Epithelial cell of prostate (primary cell): ENCODE results near the gene RAMP1.

Experiments used
- DNase-seq: peaks from one replicate; pipeline ENCODE4 v3.0.0-alpha.2; 2011; ENCODE audit warnings: low read depth, low spot score
- H3K27ac ChIP-seq: fragments of 450-650 bp; 2 replicates; pipeline ENCODE4 v1.5.1; 2017; ENCODE audit warnings: mild to moderate bottlenecking

The RAMP1 gene

GRCh38 chr2:237892478-237892877, 33.1 kb downstream of the RAMP1 start:
- DNase-seq, result no peak
- H3K27ac ChIP-seq, result no peak overlapping the region

GRCh38 chr2:237892984-237893595, 33.7 kb downstream of the RAMP1 start:
- no peak overlapping the region for H3K27ac ChIP-seq
- DNase-seq, result no peak

DNA sequence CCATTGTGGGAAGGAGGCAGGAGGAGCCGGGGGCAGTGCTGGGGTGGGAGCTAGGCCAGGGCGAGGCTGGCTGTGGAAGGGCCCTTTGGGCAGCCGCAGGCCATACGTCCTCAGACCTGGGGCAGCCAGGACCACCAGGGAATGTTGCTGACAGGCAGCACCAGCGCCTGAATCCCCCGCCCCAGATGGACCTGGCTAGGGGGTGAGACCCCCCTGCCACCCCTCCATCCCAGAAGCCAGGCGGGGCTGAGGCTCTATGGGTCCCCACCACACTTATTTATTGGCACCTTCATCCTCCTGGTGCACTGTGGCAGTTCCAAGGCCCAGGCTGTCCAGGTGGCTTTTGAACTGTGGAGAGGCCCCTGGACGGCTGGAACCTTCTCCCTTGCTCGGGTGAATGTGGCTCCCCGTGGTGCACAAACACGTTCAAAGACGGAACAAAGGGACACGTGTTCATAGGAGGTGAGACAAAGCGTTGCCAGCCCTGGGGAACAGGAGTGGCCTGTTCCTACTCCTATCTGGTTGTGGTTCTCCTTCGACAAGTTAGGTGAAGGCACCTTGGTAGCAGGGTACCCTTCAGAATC, 35.1 kb downstream of the RAMP1 start:
- no peak for DNase-seq
- no peak overlapping the region for H3K27ac ChIP-seq

DNA sequence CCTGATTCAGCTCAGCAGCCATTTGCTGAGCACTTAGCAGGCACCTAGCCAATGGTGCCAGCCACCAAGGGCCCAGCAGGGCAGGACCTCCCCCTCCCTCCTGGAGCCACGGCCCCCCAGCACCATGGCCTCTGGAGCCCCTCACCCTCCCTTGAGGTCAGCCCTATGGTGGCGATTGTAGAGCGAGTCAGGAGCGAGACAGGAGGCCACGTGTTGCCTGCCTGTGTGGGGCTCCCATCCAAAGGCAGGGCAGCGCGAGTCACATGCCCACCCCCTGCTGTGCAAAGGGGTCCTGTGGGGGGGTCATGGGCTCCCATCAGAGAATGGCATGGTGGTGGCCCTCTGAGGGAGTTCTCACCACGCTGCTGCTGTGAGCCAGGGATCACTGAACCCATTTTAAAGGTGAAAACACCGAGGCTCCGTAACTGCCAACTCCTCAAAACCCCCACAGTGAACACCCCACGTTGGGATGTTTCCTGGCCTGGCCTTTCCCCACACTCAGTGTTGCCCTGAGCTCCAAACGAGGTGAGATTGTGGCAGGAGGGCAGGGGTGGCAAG, 35.6 kb downstream of the RAMP1 start:
- no peak overlapping the region for H3K27ac ChIP-seq
- no peak for DNase-seq

- no peak for DNase-seq
- H3K27ac ChIP-seq, result peak overlapping the region; percentile 47
Observed at GRCh38 chr2:237895544-237896506, 36.4 kb downstream of the RAMP1 start.

- DNase-seq, result no peak
- H3K27ac ChIP-seq, result peak overlapping the region; percentile 47
Observed at GRCh38 chr2:237896507-237896892, 37.1 kb downstream of the RAMP1 start.

- H3K27ac ChIP-seq, result no peak overlapping the region
- no peak for DNase-seq
Observed at GRCh38 chr2:237896956-237897355, 37.5 kb downstream of the RAMP1 start.

GRCh38 chr2:237898057-237898414, 38.6 kb downstream of the RAMP1 start:
- H3K27ac ChIP-seq, result peak overlapping the region; percentile 54
- DNase-seq, result no peak

DNA sequence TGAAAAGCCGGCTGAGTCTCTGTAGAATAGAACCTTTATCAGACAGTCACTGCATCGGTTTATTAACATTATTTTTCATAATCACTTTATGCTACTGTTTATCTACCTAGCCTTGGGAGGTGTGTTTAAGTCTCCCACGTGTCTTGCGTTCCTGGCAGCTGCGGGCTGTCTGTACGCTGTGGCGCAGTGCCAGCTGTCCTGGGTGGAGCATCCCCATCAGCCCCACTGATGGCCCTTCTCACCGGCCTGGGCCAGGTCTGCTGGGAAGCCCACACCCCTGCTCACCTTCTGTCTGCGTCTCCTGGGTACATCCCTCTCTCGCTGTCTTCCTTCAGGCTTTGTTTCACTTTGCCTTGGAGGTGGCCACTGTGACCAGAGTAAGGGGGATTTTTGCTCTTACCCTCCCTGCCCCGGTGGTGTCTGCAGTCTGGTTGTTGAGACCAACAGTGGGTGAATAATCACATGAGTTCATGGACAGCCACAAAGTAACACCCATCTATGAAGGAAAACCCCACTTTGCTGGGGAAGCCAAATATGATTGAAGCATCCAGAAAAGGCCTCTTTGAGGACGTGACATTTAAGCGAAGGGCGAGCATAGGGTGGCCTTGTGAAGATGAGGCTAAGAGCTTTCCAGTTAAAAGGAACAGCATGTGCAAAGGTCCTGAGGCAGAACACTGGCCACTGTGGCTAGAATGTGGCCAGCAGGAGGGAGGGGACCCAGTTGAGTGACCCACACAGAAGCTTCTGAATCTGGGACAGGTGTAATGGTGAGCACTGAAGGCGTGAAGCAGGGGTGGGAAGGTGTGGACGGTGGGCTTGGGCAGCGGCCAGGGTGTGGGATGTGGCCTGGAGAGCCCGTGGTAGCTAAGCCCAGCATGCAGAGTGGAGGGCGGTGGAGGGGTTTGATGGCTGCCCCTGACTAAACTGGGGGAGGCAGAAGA, 41.7 kb downstream of the RAMP1 start:
- H3K27ac ChIP-seq, result no peak overlapping the region
- DNase-seq, result no peak

GRCh38 chr2:237901932-237902850, 42.8 kb downstream of the RAMP1 start:
- DNase-seq, result no peak
- H3K27ac ChIP-seq, result no peak overlapping the region

DNA sequence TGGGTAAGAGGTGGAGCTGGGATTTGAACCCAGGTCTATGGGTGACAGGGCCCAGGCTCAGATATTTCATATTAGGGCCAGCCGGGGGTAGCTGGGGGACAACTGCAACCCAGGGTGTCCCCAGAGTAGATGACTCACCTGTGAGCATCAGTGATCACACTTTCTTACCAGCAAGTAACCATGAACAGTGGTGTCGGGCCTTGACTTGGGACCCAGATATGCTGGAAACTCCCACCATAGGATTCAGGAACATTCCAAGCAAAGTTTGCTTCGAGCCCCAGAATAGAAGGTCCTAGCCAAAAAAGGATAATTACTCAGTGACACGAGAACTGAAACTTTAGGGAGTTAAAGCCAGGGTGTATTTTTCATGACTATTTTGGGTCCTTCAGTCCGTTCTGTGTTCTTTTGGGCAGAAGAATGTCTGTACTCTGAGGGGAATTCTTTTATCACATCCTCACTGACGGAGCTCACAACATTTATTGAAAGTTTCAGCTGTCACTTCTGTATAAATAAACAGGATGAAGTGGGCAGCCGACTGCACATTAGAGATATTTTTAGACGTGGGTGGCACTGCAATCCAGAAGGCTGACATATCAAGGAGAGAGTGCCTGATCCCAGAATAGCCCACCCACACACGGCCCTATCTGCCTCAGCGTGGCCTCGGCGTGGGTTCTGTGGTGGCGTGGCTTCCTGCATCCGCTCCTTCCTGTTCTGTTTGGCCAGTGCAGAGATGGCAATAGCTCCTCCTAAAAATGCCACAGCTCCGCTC, 45.6 kb downstream of the RAMP1 start:
- DNase-seq, result no peak

GRCh38 chr2:237907144-237907543, 47.7 kb downstream of the RAMP1 start:
- DNase-seq, result no peak
- H3K27ac ChIP-seq, result no peak overlapping the region

More for the DNA sequence above, 45.6 kb downstream of the RAMP1 start:
- H3K27ac ChIP-seq, result no peak overlapping the region

DNA sequence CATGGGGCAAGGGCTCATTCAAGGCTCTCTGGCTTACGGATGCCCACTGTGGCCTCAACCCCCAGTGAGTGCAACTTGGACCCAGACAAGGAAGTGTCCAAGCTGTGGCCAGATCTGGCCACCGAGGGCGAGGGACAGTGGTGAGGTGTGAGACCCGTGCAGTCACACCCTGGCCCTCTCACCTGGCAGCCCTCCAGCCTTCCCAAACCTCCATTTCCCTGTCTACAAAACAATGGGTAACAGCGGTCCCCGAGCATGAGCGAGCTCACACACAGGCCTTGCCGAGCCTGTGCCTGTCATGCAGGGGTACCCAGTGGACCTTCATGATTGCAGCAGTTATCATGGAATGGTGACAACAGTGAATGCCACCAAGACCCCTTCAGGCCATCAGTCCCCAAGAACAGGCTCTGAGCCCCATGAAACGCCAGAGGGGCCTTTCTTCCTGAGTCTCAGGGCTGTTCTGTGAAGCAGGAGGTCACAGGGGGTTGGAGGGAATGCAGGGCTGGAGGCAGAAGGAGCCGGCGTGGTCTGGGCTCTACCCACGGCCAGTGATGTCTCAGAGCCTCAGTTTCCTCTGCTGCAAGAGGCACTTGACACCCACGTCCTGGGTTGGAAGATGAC, 49.8 kb downstream of the RAMP1 start:
- DNase-seq, result no peak
- H3K27ac ChIP-seq, result no peak overlapping the region

GRCh38 chr2:237909801-237910475, 50.5 kb downstream of the RAMP1 start:
- no peak for DNase-seq
- no peak overlapping the region for H3K27ac ChIP-seq

- no peak for DNase-seq
- no peak overlapping the region for H3K27ac ChIP-seq
Observed at GRCh38 chr2:237910576-237911362, 51.3 kb downstream of the RAMP1 start.

DNA sequence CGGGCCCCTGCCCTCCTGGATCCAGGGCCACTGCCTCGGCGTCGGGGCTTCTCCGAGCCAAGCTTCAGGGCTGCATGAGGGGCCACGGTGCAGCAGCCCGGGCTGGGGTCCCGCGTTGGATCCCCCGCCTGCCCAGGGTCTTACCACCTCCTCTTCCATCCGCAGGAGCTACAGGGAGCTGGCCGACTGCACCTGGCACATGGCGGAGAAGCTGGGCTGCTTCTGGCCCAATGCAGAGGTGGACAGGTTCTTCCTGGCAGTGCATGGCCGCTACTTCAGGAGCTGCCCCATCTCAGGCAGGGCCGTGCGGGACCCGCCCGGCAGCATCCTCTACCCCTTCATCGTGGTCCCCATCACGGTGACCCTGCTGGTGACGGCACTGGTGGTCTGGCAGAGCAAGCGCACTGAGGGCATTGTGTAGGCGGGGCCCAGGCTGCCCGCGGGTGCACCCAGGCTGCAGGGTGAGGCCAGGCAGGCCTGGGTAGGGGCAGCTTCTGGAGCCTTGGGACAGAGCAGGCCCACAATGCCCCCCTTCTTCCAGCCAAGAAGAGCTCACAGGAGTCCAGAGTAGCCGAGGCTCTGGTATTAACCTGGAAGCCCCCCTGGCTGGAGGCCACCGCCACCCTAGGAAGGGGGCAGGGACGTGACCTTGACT, 52.1 kb downstream of the RAMP1 start:
- no peak for DNase-seq
- H3K27ac ChIP-seq, result no peak overlapping the region
